ENCODE results near the gene RAPGEF2. TPM values are rescaled to one million over a fixed set of nuclear protein-coding genes. Genes with fewer than 3 reads are reported as not detected.

RAPGEF2 gene
- total and polyA plus RNA-seq, 2 donors (not counting 1 experiment from before 2014, with no cell fraction given): 10.9 to 45.8 TPM

DNA sequence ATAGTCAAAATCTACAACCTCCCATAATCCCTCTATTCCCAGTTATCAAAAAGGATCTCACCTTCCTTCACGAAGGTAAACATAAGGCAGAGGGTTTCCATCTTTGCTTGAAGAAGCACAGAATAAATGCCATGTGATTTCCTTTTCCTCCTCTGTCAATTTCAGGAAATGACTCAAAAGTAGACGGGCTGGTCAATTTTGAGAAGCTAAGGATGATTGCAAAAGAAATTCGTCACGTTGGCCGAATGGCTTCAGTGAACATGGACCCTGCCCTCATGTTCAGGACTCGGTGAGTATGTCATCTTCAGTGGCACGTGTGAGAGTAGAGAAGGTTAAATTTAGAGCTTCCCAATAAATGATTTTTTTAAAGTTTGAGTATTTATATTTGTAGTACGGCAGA is 240.2 kb downstream of the RAPGEF2 start:
- Mint-ChIP-seq H3K27ac (no peak overlapping the region), H3K4me1 (no peaks in the 10 kb centered on the region)
- CTCF ChIA-PET: no interaction called here

DNA sequence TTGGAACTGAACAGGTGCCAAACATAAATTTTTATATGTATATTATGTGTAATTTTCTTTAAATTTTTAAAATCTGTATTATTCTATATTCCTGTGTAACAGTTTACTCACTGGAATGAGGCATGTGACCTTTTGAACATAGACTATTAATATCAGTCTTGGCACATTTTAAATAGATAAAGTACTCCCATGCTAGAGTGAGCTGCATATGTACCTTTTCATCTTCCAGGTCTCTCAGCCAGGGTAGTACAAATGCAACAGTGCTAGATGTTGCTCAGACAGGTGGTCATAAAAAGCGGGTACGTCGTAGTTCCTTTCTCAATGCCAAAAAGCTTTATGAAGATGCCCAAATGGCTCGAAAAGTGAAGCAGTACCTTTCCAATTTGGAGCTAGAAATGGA is 242.0 kb downstream of the RAPGEF2 start:
- Histone ChIP-seq H3K36me3 (replicated peaks in 1 of 2; ENCODE audit: control extremely low read depth in 1 of 2, control insufficient read depth in 1 of 2, extremely low read depth in 1 of 2, insufficient read depth in 2 of 2, low read length in 1 of 2) (peaks cover 1 to 25% of the 10 kb centered on the region in 2 experiments), H3K79me2 (ENCODE audit: control insufficient read depth, insufficient read depth, low read length) (no peaks in the 10 kb centered on the region), H3K4me1 (ENCODE audit: control insufficient read depth in 2 of 2, insufficient read depth in 2 of 2, low read length in 2 of 2) (no peaks in the 10 kb centered on the region), H3K9me3 (ENCODE audit: control extremely low read depth in 1 of 3, control insufficient read depth in 2 of 3, insufficient read depth in 1 of 3, low read length in 2 of 3) (no peaks in the 10 kb centered on the region), H3K4me3 (ENCODE audit: control extremely low read depth in 1 of 5, extremely low read depth in 1 of 5, insufficient read depth in 1 of 5, low read depth in 2 of 5, low read length in 4 of 5) (no peak overlapping the region), H3K27ac (ENCODE audit: low read length in 2 of 2) (no peak overlapping the region), H3K4me2 (replicated peaks; ENCODE audit: low read depth, low read length, poor library complexity, severe bottlenecking) (no peak overlapping the region), H2AFZ (ENCODE audit: insufficient read depth, low read depth, low read length, poor library complexity, severe bottlenecking) (no peak overlapping the region), H4K20me1 (ENCODE audit: control insufficient read depth, insufficient read depth, low read length, poor library complexity, severe bottlenecking) (no peaks in the 10 kb centered on the region), H3K27me3 (replicated peaks in 1 of 4; ENCODE audit: control extremely low read depth in 1 of 4, control insufficient read depth in 3 of 4, insufficient read depth in 4 of 4, low read length in 3 of 4) (no peaks in the 10 kb centered on the region), H3K9ac (ENCODE audit: low read length) (no peak overlapping the region)
- POLR2A ChIA-PET: no interaction called here
- ATAC-seq (ENCODE audit: low read depth) (no peak), DNase-seq (no peak)
- no peak overlapping the region for H3K27ac Mint-ChIP-seq
- H3K27me3 Mint-ChIP-seq: no peaks in the 10 kb centered on the region
- no peak overlapping the region for H3K4me3 Mint-ChIP-seq
- no peak for TF ChIP-seq EZH2 (IDR thresholded peaks at IDR 0.05; ENCODE audit: borderline replicate concordance, insufficient read depth, low read depth, low read length, poor library complexity, severe bottlenecking)
- TF ChIP-seq, protein P1, sequence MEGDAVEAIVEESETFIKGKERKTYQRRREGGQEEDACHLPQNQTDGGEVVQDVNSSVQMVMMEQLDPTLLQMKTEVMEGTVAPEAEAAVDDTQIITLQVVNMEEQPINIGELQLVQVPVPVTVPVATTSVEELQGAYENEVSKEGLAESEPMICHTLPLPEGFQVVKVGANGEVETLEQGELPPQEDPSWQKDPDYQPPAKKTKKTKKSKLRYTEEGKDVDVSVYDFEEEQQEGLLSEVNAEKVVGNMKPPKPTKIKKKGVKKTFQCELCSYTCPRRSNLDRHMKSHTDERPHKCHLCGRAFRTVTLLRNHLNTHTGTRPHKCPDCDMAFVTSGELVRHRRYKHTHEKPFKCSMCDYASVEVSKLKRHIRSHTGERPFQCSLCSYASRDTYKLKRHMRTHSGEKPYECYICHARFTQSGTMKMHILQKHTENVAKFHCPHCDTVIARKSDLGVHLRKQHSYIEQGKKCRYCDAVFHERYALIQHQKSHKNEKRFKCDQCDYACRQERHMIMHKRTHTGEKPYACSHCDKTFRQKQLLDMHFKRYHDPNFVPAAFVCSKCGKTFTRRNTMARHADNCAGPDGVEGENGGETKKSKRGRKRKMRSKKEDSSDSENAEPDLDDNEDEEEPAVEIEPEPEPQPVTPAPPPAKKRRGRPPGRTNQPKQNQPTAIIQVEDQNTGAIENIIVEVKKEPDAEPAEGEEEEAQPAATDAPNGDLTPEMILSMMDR (IDR thresholded peaks at IDR 0.05): no peak
- H3K9me3 Mint-ChIP-seq (ENCODE audit: insufficient read depth): no peaks in the 10 kb centered on the region
- intact Hi-C loops (cut with micrococcal nuclease): no loop called here
- no peaks in the 10 kb centered on the region for H3K4me1 Mint-ChIP-seq
- CTCF ChIA-PET: no interaction called here
- 98% methylated on average over 4 of the region's 4 CpGs for WGBS (ENCODE audit: insufficient coverage)

More for the DNA sequence above, 240.2 kb downstream of the RAPGEF2 start:
- H3K79me2 ChIP-seq (ENCODE audit: control insufficient read depth, insufficient read depth, low read length): no peaks in the 10 kb centered on the region
- intact Hi-C loops (cut with micrococcal nuclease): no loop called here
- no peak overlapping the region for H3K9ac ChIP-seq (ENCODE audit: low read length)
- DNase-seq (no peak), ATAC-seq (ENCODE audit: low read depth) (no peak)
- H3K9me3 Mint-ChIP-seq (ENCODE audit: insufficient read depth): no peaks in the 10 kb centered on the region
- H3K27me3 ChIP-seq (replicated peaks in 1 of 4; ENCODE audit: control extremely low read depth in 1 of 4, control insufficient read depth in 3 of 4, insufficient read depth in 4 of 4, low read length in 3 of 4): no peaks in the 10 kb centered on the region
- no peaks in the 10 kb centered on the region for H3K9me3 ChIP-seq (ENCODE audit: control extremely low read depth in 1 of 3, control insufficient read depth in 2 of 3, insufficient read depth in 1 of 3, low read length in 2 of 3)
- no peak for TF ChIP-seq EZH2 (IDR thresholded peaks at IDR 0.05; ENCODE audit: borderline replicate concordance, insufficient read depth, low read depth, low read length, poor library complexity, severe bottlenecking)
- TF ChIP-seq, protein P1 (IDR thresholded peaks at IDR 0.05): no peak
- H3K27ac ChIP-seq (ENCODE audit: low read length in 2 of 2): no peak overlapping the region
- 87% methylated on average over 7 of the region's 8 CpGs for WGBS (ENCODE audit: insufficient coverage)
- H3K4me3 ChIP-seq (ENCODE audit: control extremely low read depth in 1 of 5, extremely low read depth in 1 of 5, insufficient read depth in 1 of 5, low read depth in 2 of 5, low read length in 4 of 5): no peak overlapping the region
- H4K20me1 ChIP-seq (ENCODE audit: control insufficient read depth, insufficient read depth, low read length, poor library complexity, severe bottlenecking): no peaks in the 10 kb centered on the region
- peaks cover 1 to 33% of the 10 kb centered on the region in 2 experiments for H3K36me3 ChIP-seq (replicated peaks in 1 of 2; ENCODE audit: control extremely low read depth in 1 of 2, control insufficient read depth in 1 of 2, extremely low read depth in 1 of 2, insufficient read depth in 2 of 2, low read length in 1 of 2)
- no peak overlapping the region for H3K4me3 Mint-ChIP-seq
- no peak overlapping the region for H2AFZ ChIP-seq (ENCODE audit: insufficient read depth, low read depth, low read length, poor library complexity, severe bottlenecking)
- POLR2A ChIA-PET: no interaction called here
- H3K4me2 ChIP-seq (replicated peaks; ENCODE audit: low read depth, low read length, poor library complexity, severe bottlenecking): no peak overlapping the region
- H3K4me1 ChIP-seq (ENCODE audit: control insufficient read depth in 2 of 2, insufficient read depth in 2 of 2, low read length in 2 of 2): no peaks in the 10 kb centered on the region
- H3K27me3 Mint-ChIP-seq: no peaks in the 10 kb centered on the region

All from B cell (primary cell).